Fibroblast of skin of right biceps (primary cell): ENCODE data around the gene NRARP.

Experiments
- DNase-seq: peaks from one replicate; pipeline ENCODE4 v3.0.0-alpha.2; 2013

Gene NRARP

DNA sequence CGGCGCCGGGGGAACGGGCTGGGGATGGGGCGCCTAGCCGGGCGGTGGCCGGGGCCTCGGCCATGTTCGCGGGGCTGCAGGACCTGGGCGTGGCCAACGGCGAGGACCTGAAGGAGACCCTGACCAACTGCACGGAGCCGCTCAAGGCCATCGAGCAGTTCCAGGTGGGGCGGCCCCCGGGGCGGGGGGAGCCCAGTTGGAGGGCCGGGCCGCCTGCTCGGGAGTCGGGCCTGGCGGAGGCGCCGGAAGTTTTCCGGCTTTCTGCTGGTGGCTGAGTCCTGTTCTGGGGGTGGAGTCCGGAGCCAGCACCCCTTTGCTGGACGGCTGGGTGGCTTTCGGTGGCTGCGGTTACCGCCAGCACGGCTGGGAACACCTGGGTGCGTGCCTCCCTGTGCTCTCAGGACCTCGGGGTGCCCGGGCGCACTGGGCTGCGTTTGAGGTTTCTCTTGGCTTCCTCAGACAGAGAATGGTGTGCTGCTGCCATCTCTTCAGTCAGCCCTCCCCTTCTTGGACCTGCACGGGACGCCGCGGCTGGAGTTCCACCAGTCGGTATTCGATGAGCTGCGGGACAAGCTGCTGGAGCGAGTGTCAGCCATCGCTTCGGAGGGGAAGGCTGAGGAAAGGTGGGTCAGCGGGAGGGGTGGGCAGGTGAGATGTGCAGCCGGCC, 46.5 kb downstream of the NRARP start:
- DNase-seq, result peak; percentile 25

DNA sequence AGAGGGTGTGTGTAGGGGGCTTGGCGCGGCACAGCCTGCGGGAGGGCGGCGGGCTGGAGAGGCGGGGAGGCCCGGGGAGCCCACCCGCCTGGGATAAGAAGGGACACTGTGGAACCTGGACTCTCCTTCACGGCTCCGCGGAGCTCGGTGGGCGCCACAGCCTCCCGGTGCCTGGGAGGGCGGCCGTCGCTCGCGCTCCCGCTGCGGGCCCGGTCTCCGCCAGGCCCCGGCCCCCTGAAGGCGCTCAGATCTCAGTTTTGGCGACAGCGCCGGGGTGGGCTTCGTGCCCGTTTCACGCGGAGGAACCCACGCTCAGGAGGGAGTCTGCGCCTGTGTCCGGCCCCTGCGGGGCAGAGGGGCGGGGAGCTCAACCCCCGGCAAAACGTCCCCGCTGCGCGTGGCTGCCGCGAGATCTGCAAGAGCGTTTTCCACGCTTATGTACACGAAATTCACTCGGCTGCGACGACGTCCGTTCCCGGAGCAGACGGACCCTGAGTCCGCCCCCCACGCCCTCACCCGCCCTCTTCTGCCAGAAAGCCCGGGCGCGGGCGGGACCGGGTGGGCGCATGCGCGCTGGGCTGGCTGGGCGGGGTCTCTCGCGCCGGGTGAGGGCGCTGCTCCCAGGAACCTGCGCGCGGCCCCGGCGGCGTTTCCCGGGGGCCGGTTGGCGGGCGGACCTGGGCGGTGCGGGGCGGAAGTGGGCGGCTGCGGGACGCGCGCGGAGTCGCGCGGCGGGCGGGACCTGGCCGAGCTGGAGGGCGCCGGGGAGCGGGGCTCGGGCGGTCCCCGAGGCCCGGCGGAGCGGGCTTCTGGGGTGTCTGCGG, 47.2 kb downstream of the NRARP start, which contains the start of gene NELFB:
Gene NELFB (plus strand): TSS at position 704 of the 824 bp plus-strand sequence.
- DNase-seq, result peak; percentile 87

DNA sequence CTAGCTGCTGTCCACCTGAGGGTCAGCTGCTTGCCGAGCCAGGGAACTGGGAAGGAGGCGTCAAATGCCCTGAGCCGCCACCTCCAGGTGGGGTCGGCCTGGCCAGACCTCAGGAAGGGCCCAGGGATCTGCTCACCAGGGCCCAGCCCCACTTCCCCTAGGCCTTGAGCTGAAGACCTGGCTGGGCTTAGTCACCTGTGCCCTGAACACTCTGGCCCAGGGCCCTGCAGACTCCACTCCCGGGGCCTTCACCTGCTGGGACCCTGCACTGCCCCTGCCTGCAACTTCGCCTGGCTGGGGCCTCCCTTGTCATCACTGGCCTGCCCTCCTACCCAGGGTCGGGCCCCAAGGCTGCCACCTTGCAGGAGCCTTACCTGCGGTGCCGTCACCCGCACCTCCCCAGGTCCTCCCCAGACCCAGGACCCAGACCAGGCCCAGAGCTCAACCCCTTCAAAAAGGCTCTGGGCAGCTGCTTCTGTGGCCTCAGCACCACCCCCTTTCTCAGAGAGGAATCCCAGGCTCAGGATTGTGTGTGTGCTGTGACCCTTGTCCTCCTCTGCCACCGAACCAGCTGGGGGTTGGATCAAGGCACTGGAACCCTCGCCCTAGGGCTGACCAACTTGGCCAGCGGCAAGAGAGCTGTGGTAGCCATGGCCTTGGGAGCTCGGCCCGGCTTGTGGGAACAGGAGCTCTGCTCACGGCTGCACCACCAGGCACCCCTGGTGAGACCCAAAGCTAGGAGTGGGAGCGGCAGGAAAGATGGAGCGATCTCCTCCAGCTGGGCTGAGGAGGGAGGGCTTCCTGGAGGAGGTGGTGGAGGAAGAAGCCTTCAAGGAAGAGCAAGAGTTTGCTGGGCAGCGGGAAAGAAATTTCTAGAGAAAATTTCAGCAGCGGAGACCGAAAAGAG, 48.1 kb downstream of the NRARP start:
- no peak for DNase-seq

DNA sequence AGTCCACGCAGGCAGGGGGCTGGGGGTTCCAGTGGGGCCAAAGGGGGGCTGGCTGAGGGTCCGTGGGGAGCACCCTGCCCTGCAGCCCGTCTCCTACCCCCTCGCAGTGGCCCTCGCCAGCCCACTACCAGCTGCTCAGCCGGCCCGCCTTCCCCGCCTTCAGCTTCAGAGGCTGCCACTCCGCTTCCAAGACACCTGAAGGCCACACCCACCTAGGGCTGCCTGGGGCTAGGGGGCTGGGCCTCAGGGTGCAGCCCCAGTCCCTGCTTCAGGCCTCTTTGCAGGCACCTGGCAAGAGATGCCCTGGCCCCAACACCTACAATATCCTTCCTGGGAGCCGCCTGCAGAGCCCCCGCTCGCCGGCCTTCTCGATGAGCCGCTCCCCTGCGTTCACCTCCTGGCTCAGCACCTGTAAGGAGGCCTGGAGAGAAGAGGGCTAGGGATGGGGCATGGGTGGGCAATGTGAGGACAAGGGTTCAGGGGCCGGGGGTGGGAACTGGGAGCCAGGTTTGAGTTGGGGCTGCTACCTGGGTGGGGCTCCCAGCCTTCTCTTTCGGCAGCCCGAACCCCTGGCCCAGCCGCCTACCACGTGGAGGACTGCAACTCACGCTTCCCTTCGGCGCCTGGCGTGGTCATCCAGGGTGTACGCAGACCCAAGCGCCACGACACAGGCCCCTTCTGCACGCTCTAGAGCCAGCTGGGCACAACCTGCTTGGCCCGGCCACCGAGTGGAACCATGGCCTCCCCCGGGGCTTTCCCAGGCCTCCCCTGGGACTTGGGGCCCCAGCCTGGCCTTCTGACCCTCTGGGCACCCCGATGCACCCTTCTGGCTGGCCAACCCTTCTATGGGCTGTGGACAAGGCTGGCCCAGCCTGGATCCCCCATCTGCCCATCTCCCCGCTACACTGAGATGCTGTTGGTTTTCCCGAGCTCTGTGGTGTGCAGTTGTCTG, 49.2 kb downstream of the NRARP start:
- DNase-seq, result no peak

DNA sequence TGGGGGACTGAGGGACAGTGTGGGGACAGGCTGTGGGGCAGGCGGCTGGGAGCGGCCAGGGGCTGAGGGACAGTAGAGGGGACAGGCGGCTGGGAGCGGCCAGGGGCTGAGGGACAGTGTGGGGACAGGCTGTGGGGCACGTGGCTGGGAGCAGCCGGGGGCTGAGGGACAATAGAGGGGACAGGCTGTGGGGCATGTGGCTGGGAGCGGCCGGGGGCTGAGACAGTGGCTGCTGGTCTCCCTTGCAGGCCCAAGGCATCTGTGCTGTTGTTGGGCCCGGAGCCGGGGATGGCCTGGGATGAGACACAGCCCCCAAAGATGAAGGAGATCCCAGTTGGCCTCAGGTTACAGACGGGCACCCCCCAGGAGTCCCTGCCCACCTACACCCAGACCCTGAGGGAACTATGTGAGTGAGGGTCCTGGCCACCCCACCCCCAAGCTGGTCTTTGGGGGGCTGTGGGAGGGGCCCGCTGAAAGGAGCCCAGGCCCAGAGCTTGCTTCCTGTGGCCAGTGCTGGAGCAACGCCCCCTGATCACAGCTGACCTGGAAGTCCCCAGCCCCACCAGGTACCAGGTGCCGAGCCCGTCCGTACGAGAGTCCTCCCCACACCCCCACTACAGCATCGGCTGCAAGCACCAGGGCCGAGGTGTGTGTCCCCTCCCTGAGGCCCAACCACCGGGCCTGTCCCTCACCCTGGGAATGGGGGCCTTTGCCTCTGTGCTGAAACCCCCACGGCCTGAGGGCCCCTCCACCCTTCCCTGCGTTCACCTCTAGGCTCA, 50.4 kb downstream of the NRARP start:
- DNase-seq, result no peak

DNA sequence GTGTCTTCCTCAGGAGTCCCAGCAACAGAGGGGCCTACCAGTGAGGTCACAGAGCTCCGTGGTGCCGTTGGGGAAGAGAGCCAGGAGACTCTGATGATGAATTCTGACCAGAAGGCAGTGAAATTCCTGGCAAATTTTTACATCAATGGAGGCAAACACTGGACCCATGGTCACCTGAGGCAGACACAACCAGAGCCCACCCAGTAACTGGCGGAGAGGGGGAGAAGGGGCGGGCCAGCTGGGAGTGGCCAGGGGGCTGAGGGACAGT, 50.9 kb downstream of the NRARP start, which contains the start of gene STPG3:
Gene STPG3 (plus strand): TSS at position 93 of the 268 bp plus-strand sequence. CDS start 1 bp downstream, at position 94.
- no peak for DNase-seq

DNA sequence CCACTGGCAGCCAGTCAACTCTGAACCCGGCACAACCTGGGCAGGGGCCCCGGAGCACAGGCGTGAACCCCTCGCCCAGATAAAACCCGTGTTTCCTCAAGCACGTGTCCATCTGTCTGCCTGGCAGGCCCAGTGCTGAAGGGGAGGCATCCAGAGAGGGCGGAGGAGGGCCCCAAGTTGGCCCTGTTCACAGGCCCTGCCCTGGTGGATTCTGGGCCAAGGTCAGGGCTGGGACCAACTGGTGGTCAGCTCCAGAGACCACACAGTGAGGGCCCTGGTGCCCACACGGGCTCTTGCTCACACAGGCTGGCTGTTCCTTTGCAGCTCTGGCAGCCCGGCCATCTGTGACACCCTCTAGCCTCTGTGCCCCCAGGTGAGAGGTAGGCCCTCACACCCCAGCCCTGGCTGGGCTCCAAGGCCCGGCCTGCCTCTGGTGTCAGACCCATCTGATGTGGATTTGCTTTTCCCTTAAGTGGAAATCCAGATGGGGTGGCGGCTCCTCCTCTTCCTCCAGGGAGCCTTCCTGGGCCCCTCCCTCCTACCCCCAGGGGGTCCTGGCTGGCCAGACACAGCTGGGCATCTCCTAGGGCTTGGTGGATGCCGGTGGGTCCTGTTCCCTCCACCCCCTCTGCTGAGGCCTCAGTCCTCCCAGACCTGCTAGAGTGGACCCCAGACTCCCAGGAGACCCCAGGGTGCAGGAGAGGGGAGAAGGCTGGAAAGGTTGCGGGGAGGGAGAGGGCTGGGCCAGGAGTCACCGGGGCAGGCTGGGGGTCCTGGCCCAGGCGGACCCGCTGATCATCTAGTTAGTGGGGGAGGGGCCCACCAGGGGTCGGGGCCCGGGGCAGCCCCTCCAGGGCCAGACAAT, 51.5 kb downstream of the NRARP start:
- no peak for DNase-seq
